CD4-positive, alpha-beta T cell treated with Interferon gamma for 1 hour (primary cell): Measurements from ENCODE around the gene CAMTA1.
"Not testable (repeated sequence)": the region's sequence is repeated elsewhere in the genome, so short reads cannot be mapped to it uniquely, and the experiment has no call there.

ENCODE experiments used
- DNase-seq: peaks from one replicate; pipeline ENCODE4 v3.0.0-alpha.2; 2020

CAMTA1 gene

GRCh38 chr1:6815726-6816125 lies 30.5 kb downstream of the CAMTA1 start:
- no peak for DNase-seq

GRCh38 chr1:6819246-6820040 lies 34.2 kb downstream of the CAMTA1 start:
- DNase-seq, result no peak

- no peak for DNase-seq
These were observed 35.6 kb downstream of the CAMTA1 start for GRCh38 chr1:6820899-6821298.

GRCh38 chr1:6822530-6823359 lies 37.5 kb downstream of the CAMTA1 start:
- DNase-seq, result no peak

GRCh38 chr1:6823793-6824192 lies 38.5 kb downstream of the CAMTA1 start:
- no peak for DNase-seq

- DNase-seq, result no peak
These were observed 39.6 kb downstream of the CAMTA1 start for GRCh38 chr1:6824665-6825368.

GRCh38 chr1:6825828-6826227 lies 40.6 kb downstream of the CAMTA1 start:
- DNase-seq, result no peak

GRCh38 chr1:6827079-6827478 lies 41.8 kb downstream of the CAMTA1 start:
- DNase-seq, result no peak

- no peak for DNase-seq
These were observed 42.4 kb downstream of the CAMTA1 start for GRCh38 chr1:6827630-6828165.

- no peak for DNase-seq
These were observed 46.1 kb downstream of the CAMTA1 start for GRCh38 chr1:6831366-6831765.

- not testable (repeated sequence) for DNase-seq
These were observed 46.8 kb downstream of the CAMTA1 start for GRCh38 chr1:6832006-6832405.

- no peak for DNase-seq
These were observed 47.4 kb downstream of the CAMTA1 start for GRCh38 chr1:6832531-6833188.

- no peak for DNase-seq
These were observed 48.5 kb downstream of the CAMTA1 start for GRCh38 chr1:6833804-6834203.

- no peak for DNase-seq
These were observed 49.1 kb downstream of the CAMTA1 start for GRCh38 chr1:6834366-6834765.

GRCh38 chr1:6835139-6835538 lies 49.9 kb downstream of the CAMTA1 start:
- DNase-seq, result no peak

GRCh38 chr1:6842301-6842700 lies 57.0 kb downstream of the CAMTA1 start:
- DNase-seq, result no peak

GRCh38 chr1:6845786-6846185 lies 60.5 kb downstream of the CAMTA1 start:
- not testable (repeated sequence) for DNase-seq

- no peak for DNase-seq
These were observed 63.6 kb downstream of the CAMTA1 start for GRCh38 chr1:6848816-6849215.

GRCh38 chr1:6850537-6850936 lies 65.3 kb downstream of the CAMTA1 start:
- no peak for DNase-seq

GRCh38 chr1:6852136-6852890 lies 67.1 kb downstream of the CAMTA1 start:
- DNase-seq, result no peak

GRCh38 chr1:6854166-6854565 lies 68.9 kb downstream of the CAMTA1 start:
- no peak for DNase-seq

GRCh38 chr1:6857831-6858230 lies 72.6 kb downstream of the CAMTA1 start:
- no peak for DNase-seq
